Suprapubic skin (tissue), 4 donors: ENCODE measurements around the gene MED13L. TPM values are rescaled to one million over a fixed set of nuclear protein-coding genes. Genes with fewer than 3 reads are reported as not detected.

Experiments used
- DNase-seq, 2 donors: peaks; one replicate each; pipeline ENCODE4 v3.0.0-alpha.2; 2019; ENCODE audit warnings: low spot score in 2 of 2
- H3K27ac ChIP-seq: fragments of 200-600 bp; sonication (generic); one replicate; pipeline ENCODE4 v1.5.1; 2019
- H3K27me3 ChIP-seq: fragments of 200-600 bp; sonication (generic); one replicate; pipeline ENCODE4 v1.5.1; 2019
- H3K36me3 ChIP-seq: fragments of 200-600 bp; sonication (generic); one replicate; pipeline ENCODE4 v1.5.1; 2019
- H3K4me1 ChIP-seq: fragments of 200-600 bp; sonication (generic); one replicate; pipeline ENCODE4 v1.5.1; 2019
- H3K4me3 ChIP-seq: fragments of 200-600 bp; sonication (generic); one replicate; pipeline ENCODE4 v1.5.1; 2019; ENCODE audit warnings: mild to moderate bottlenecking
- H3K9me3 ChIP-seq: fragments of 200-600 bp; sonication (generic); one replicate; pipeline ENCODE4 v1.5.1; 2019
- EP300 ChIP-seq: sonication (generic); formaldehyde crosslinking; IDR thresholded peaks from one replicate; pipeline ENCODE4 v1.6.1; 2017; ENCODE audit warnings: antibody characterized with exemption
- POLR2A ChIP-seq, 2 donors: fragments of 450-650 bp; IDR thresholded peaks; one replicate each; pipeline ENCODE4 v1.6.1; 2017; ENCODE audit warnings: antibody characterized with exemption in 2 of 2, mild to moderate bottlenecking in 2 of 2, moderate library complexity in 2 of 2
- POLR2AphosphoS5 ChIP-seq, 3 donors: sonication (generic); formaldehyde crosslinking; IDR thresholded peaks; one replicate each; pipeline ENCODE4 v1.6.1; 2017; ENCODE audit warnings: antibody characterized with exemption in 3 of 3
- WGBS: methylation state at CpG from one replicate; pipeline ENCODE4 v1.1.5; 2018; 5-methylcytosine and 5-hydroxymethylcytosine counted together
- total RNA-seq, 4 donors: library from RNA; depleted of rRNA; stranded (reverse); fragments of >200 nt; gene quantifications; one replicate each; pipeline ENCODE4 v1.1.0, GENCODE V29; 2016
- TF ChIP-seq, protein P1 (sequence below), 2 donors: fragments of 200-600 bp in 1 of 2; fragments of 450-650 bp in 1 of 2; sonication (generic) in 1 of 2; IDR thresholded peaks; one replicate each; pipeline ENCODE4 v1.5.1; 2016 to 2019; ENCODE audit warnings: antibody characterized with exemption in 2 of 2, mild to moderate bottlenecking in 1 of 2, moderate library complexity in 1 of 2

MED13L gene
- total RNA-seq, 4 donors from 2014 or later, result 173 to 418 (median 228) TPM

DNA sequence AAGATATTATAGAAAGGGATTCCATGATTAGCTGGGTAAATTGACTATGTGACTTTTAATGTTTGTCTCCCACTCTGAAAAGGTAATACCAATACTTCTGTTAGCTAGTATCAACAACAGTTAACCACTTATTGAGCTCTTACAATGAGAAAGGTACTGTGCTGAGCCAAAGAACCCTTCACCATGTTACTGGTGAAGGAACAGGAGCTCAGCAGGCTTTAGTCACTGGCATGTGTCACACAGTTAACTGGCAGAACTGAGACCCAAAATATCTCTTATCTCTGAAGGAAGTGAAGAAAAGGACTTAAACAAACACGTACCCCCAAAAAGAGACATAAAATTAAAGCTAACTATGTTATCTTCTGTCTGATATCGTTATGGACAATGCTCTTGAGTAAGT is 170.6 kb downstream of the MED13L start:
- no peaks in the 10 kb centered on the region for H3K9me3 ChIP-seq
- no peak for DNase-seq
- WGBS, result 97% methylated on average over 2 of the region's 2 CpGs
- no peak for TF ChIP-seq POLR2AphosphoS5 (IDR thresholded peaks at IDR 0.05)
- TF ChIP-seq, protein P1, sequence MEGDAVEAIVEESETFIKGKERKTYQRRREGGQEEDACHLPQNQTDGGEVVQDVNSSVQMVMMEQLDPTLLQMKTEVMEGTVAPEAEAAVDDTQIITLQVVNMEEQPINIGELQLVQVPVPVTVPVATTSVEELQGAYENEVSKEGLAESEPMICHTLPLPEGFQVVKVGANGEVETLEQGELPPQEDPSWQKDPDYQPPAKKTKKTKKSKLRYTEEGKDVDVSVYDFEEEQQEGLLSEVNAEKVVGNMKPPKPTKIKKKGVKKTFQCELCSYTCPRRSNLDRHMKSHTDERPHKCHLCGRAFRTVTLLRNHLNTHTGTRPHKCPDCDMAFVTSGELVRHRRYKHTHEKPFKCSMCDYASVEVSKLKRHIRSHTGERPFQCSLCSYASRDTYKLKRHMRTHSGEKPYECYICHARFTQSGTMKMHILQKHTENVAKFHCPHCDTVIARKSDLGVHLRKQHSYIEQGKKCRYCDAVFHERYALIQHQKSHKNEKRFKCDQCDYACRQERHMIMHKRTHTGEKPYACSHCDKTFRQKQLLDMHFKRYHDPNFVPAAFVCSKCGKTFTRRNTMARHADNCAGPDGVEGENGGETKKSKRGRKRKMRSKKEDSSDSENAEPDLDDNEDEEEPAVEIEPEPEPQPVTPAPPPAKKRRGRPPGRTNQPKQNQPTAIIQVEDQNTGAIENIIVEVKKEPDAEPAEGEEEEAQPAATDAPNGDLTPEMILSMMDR (IDR thresholded peaks at IDR 0.05), result no peak
- no peak for TF ChIP-seq POLR2A (IDR thresholded peaks at IDR 0.05)
- TF ChIP-seq EP300, result no peak
- peaks cover 3% of the 10 kb centered on the region for H3K36me3 ChIP-seq
- H3K27ac ChIP-seq, result no peak overlapping the region
- H3K27me3 ChIP-seq, result no peaks in the 10 kb centered on the region
- no peak overlapping the region for H3K4me3 ChIP-seq
- no peaks in the 10 kb centered on the region for H3K4me1 ChIP-seq

DNA sequence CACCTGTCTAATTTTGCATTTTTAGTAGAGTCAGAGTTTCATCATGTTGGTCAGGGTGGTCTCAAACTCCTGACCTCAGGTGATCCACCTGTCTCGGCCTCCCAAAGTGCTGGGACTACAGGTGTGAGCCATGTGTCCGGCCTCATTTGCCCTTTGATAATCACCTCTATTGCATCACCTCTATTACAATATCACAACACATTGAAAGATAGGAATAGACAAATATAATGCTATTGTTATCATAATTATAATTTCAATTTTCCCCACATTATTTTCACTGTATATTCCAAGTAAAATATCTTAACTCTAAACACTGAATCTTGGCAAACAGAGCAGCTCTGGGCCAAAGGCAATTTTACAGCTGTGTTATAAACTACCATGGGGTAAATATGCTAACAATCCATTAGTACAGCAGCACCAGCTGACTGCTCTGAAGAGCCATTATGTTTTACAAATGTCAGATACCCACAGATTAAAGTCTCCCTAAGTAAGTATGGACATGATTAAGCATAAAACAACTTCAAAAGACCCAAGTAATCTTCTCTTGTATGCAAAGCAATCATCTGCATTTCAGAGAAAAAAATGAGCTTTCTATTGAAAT is 173.2 kb downstream of the MED13L start:
- Histone ChIP-seq H3K36me3 (peaks cover 3% of the 10 kb centered on the region), H3K27ac (no peak overlapping the region), H3K27me3 (no peaks in the 10 kb centered on the region), H3K4me3 (no peak overlapping the region), H3K9me3 (no peaks in the 10 kb centered on the region), H3K4me1 (no peaks in the 10 kb centered on the region)
- DNase-seq, result no peak
- TF ChIP-seq EP300, result no peak
- TF ChIP-seq, protein P1 (IDR thresholded peaks at IDR 0.05), result no peak
- TF ChIP-seq POLR2AphosphoS5 (IDR thresholded peaks at IDR 0.05), result no peak
- no peak for TF ChIP-seq POLR2A (IDR thresholded peaks at IDR 0.05)
- WGBS, result 100% methylated on average over 2 of the region's 2 CpGs

GRCh38 chr12:116101991-116102390 is 175.5 kb downstream of the MED13L start:
- no peaks in the 10 kb centered on the region for H3K27me3 ChIP-seq
- WGBS, result 77% methylated on average over 2 of the region's 2 CpGs
- H3K27ac ChIP-seq, result no peak overlapping the region
- H3K4me3 ChIP-seq, result no peak overlapping the region
- H3K9me3 ChIP-seq, result no peaks in the 10 kb centered on the region
- peaks cover 3% of the 10 kb centered on the region for H3K36me3 ChIP-seq
- TF ChIP-seq EP300 (no peak), POLR2AphosphoS5 (IDR thresholded peaks at IDR 0.05) (no peak), POLR2A (IDR thresholded peaks at IDR 0.05) (no peak)
- TF ChIP-seq, protein P1 (IDR thresholded peaks at IDR 0.05), result no peak
- DNase-seq, result no peak
- no peaks in the 10 kb centered on the region for H3K4me1 ChIP-seq

DNA sequence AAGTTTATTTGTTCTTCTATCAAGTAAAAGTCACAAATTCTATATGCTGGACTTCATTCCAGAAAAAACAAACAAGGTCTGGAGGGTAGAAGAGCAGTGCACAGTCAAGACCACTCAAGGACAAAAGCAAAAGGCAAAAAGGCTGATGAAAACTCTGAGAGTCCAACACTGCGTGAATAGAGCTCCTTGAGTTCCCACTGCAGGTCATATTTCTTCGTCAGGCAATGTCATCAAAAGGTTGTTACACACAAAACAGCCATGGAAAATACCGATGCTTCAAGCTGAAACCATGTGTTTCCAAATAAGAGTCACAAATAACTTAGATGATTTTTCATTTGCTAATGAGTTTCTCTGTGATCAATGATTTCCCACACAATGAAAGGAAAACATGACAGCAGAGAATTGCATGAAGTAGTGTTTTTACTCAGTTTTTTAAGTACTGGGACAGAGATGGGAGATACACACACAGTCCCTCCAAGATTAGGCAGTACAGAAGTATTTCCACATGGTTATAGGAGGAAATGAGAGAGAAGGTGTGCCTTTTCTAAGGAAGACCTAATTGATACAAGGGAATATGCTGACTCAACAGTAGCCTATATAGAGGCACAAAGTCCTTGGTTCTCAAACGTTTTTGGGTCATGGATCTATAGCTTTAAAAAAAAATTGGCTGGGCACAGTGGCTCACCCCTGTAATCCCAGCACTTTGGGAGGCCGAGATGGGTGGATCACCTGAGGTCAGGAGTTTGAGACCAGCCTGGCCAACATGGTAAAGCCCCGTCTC is 177.7 kb downstream of the MED13L start:
- Histone ChIP-seq H3K9me3 (no peaks in the 10 kb centered on the region), H3K4me3 (no peak overlapping the region), H3K36me3 (no peaks in the 10 kb centered on the region), H3K27me3 (no peaks in the 10 kb centered on the region), H3K27ac (no peak overlapping the region), H3K4me1 (no peaks in the 10 kb centered on the region)
- 77% methylated on average over 6 of the region's 6 CpGs for WGBS
- TF ChIP-seq EP300 (no peak), POLR2AphosphoS5 (IDR thresholded peaks at IDR 0.05) (no peak), POLR2A (IDR thresholded peaks at IDR 0.05) (no peak)
- TF ChIP-seq, protein P1 (IDR thresholded peaks at IDR 0.05), result no peak
- DNase-seq, result no peak

GRCh38 chr12:116096874-116097273 is 180.6 kb downstream of the MED13L start:
- no peaks in the 10 kb centered on the region for H3K27me3 ChIP-seq
- peaks cover 3% of the 10 kb centered on the region for H3K4me1 ChIP-seq
- H3K27ac ChIP-seq, result no peak overlapping the region
- TF ChIP-seq POLR2AphosphoS5 (IDR thresholded peaks at IDR 0.05) (no peak), EP300 (no peak), POLR2A (IDR thresholded peaks at IDR 0.05) (no peak)
- TF ChIP-seq, protein P1 (IDR thresholded peaks at IDR 0.05), result no peak
- no peak overlapping the region for H3K4me3 ChIP-seq
- H3K9me3 ChIP-seq, result no peaks in the 10 kb centered on the region
- no peak for DNase-seq
- no peaks in the 10 kb centered on the region for H3K36me3 ChIP-seq
- WGBS, result 94% methylated on average over 5 of the region's 5 CpGs
